ENCODE results near the gene RASSF3.

GRCh38 chr12:64627771-64628170, 17.5 kb downstream of the RASSF3 start:
- TF ChIP-seq CTCF (optimal IDR thresholded peaks at IDR 0.05 in 1 of 3, IDR thresholded peaks at IDR 0.05 in 1 of 3, conservative IDR thresholded peaks at IDR 0.05 in 1 of 3; ENCODE audit: extremely low read depth in 1 of 3, insufficient read depth in 2 of 3, low read length in 3 of 3) (no peak), EZH2 (IDR thresholded peaks at IDR 0.05; ENCODE audit: low read length) (no peak)

Measured in keratinocyte (primary cell).